Keratinocyte (primary cell): ENCODE measurements around the gene SMAD3. TPM values are rescaled to one million over a fixed set of nuclear protein-coding genes. Genes with fewer than 3 reads are reported as not detected.
A peak's percentile ranks its signal among the peaks of the same experiment; 100 is the strongest.

Source experiments
- DNase-seq: peaks from one replicate; pipeline ENCODE4 v3.0.0-alpha.2; 2011; ENCODE audit warnings: low read depth, missing footprints, low spot score
- FAIRE-seq: peaks from 2 replicates; lab custom pipeline; 2011; peaks lifted over from hg19 to GRCh38; lab: Jason Lieb, UNC
- H2AFZ ChIP-seq: 2 replicates; pipeline ENCODE4 v1.6.0; 2012; ENCODE audit warnings: low read length, control low read depth, inconsistent platforms; ENCODE audit not compliant: control insufficient read depth
- H3K27ac ChIP-seq: 2 replicates; pipeline ENCODE4 v1.5.1; 2011; ENCODE audit warnings: low read length; ENCODE audit not compliant: control insufficient read depth, insufficient read depth
- H3K27me3 ChIP-seq: 3 replicates; pipeline ENCODE4 v1.6.0; 2011; ENCODE audit warnings: low read length; ENCODE audit not compliant: control insufficient read depth, insufficient read depth; ENCODE audit errors: extremely low read depth
- H3K36me3 ChIP-seq, 2 experiments: 2 replicates in 1 of 2; 3 replicates in 1 of 2; pipeline ENCODE4 v1.5.1; 2011; ENCODE audit warnings: low read length in 2 of 2, mild to moderate bottlenecking in 1 of 2; ENCODE audit not compliant: control insufficient read depth in 2 of 2, insufficient read depth in 2 of 2; ENCODE audit errors: extremely low read depth in 1 of 2
- H3K4me1 ChIP-seq: 3 replicates; pipeline ENCODE4 v1.5.1; 2011; ENCODE audit warnings: low read length; ENCODE audit not compliant: control insufficient read depth, insufficient read depth; ENCODE audit errors: extremely low read depth
- H3K4me2 ChIP-seq: 3 replicates; pipeline ENCODE4 v1.6.0; 2011; ENCODE audit warnings: low read depth, low read length; ENCODE audit not compliant: control insufficient read depth, insufficient read depth; ENCODE audit errors: extremely low read depth
- H3K4me3 ChIP-seq, 3 experiments: fragments of 200-600 bp in 1 of 3; sonication (generic) in 1 of 3; 2 replicates in 2 of 3; 3 replicates in 1 of 3; pipeline ENCODE4 v1.5.1; 2011 to 2016; ENCODE audit warnings: low read length in 3 of 3, mild to moderate bottlenecking in 3 of 3, control low read depth in 2 of 3, inconsistent platforms in 1 of 3, low read depth in 1 of 3, mixed read lengths in 1 of 3, mixed run types in 1 of 3, moderate library complexity in 1 of 3; ENCODE audit not compliant: control insufficient read depth in 2 of 3, insufficient read depth in 2 of 3; ENCODE audit errors: extremely low read depth in 1 of 3
- H3K79me2 ChIP-seq: 2 replicates; pipeline ENCODE4 v1.6.0; 2012; ENCODE audit warnings: low read length; ENCODE audit not compliant: control insufficient read depth, insufficient read depth
- H3K9ac ChIP-seq: 3 replicates; pipeline ENCODE4 v1.6.0; 2011; ENCODE audit warnings: low read length; ENCODE audit not compliant: control insufficient read depth, insufficient read depth; ENCODE audit errors: extremely low read depth
- H3K9me1 ChIP-seq: 3 replicates; pipeline ENCODE4 v1.6.0; 2011; ENCODE audit warnings: low read length; ENCODE audit not compliant: control insufficient read depth, insufficient read depth; ENCODE audit errors: extremely low read depth
- H3K9me3 ChIP-seq: 2 replicates; pipeline ENCODE4 v1.5.1; 2012; ENCODE audit warnings: low read depth, low read length; ENCODE audit not compliant: control insufficient read depth
- H4K20me1 ChIP-seq: 3 replicates; pipeline ENCODE4 v1.6.0; 2011; ENCODE audit warnings: low read length; ENCODE audit not compliant: control insufficient read depth, insufficient read depth; ENCODE audit errors: extremely low read depth
- EZH2 ChIP-seq: IDR thresholded peaks from one replicate; pipeline ENCODE4 v1.6.1; 2012; ENCODE audit warnings: inconsistent platforms, mild to moderate bottlenecking, low read length, moderate library complexity
- dilution Hi-C: fragments of 300-500 bp; cut with MboI; formaldehyde crosslinking; loops from one replicate; pipeline ENCODE4 v1.7.0; 2020; ENCODE audit warnings: low sequenced_read_pairs; ENCODE audit not compliant: extremely low pct_ligation_motif_present
- polyA plus RNA-seq, 5 experiments: library from polyadenylated mRNA; depleted of rRNA in 3 of 5; stranded (reverse) in 3 of 5; stranded (forward) in 1 of 5; unstranded in 1 of 5; fragments of >200 nt; gene quantifications; 1 replicate in 1 of 5; 2 replicates in 3 of 5; 3 replicates in 1 of 5; pipeline versions ENCODE4 v1.2.1 to v1.2.3, GENCODE V29; 2011 to 2012; ENCODE audit warnings: missing spikeins in 2 of 5, low read depth in 1 of 5, low replicate concordance in 1 of 5
- TF ChIP-seq, protein P1 (sequence below), 3 experiments: IDR thresholded peaks in 1 of 3; conservative IDR thresholded peaks in 1 of 3; optimal IDR thresholded peaks in 1 of 3; 2 replicates in 2 of 3; 3 replicates in 1 of 3; pipeline versions ENCODE3 to v1.5.1; 2011; ENCODE audit warnings: low read length in 3 of 3, mild to moderate bottlenecking in 3 of 3, moderate library complexity in 2 of 3, control low read depth in 1 of 3, inconsistent platforms in 1 of 3; ENCODE audit not compliant: insufficient read depth in 2 of 3; ENCODE audit errors: extremely low read depth in 1 of 3

Gene SMAD3
- polyA plus RNA-seq, 1 donor (not counting 4 experiments of a cell fraction or from before 2014, with no cell fraction given): 33.7 TPM

- Histone ChIP-seq H3K79me2 (peaks cover 90% of the 10 kb centered on the region), H3K27ac (peak overlapping the region; percentile 32), H3K4me1 (peaks cover 86% of the 10 kb centered on the region), H3K27me3 (no peaks in the 10 kb centered on the region), H4K20me1 (peaks cover 17% of the 10 kb centered on the region), H3K9ac (peak overlapping the region; percentile 4), H3K9me3 (no peaks in the 10 kb centered on the region), H3K9me1 (peaks cover 4% of the 10 kb centered on the region), H3K36me3 (peaks cover 5 to 24% of the 10 kb centered on the region in 2 experiments), H3K4me3 (peak overlapping the region in 1 of 3 experiments; percentile 15), H2AFZ (no peak overlapping the region), H3K4me2 (peak overlapping the region; percentile 72)
- peak; percentile 32 for FAIRE-seq
- DNase-seq: peak; percentile 68
- dilution Hi-C loops: no loop called here
- TF ChIP-seq, protein P1, sequence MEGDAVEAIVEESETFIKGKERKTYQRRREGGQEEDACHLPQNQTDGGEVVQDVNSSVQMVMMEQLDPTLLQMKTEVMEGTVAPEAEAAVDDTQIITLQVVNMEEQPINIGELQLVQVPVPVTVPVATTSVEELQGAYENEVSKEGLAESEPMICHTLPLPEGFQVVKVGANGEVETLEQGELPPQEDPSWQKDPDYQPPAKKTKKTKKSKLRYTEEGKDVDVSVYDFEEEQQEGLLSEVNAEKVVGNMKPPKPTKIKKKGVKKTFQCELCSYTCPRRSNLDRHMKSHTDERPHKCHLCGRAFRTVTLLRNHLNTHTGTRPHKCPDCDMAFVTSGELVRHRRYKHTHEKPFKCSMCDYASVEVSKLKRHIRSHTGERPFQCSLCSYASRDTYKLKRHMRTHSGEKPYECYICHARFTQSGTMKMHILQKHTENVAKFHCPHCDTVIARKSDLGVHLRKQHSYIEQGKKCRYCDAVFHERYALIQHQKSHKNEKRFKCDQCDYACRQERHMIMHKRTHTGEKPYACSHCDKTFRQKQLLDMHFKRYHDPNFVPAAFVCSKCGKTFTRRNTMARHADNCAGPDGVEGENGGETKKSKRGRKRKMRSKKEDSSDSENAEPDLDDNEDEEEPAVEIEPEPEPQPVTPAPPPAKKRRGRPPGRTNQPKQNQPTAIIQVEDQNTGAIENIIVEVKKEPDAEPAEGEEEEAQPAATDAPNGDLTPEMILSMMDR (optimal IDR thresholded peaks at IDR 0.05 in 1 of 3, IDR thresholded peaks at IDR 0.05 in 1 of 3, conservative IDR thresholded peaks at IDR 0.05 in 1 of 3; ENCODE audit: extremely low read depth in 1 of 3, insufficient read depth in 2 of 3, low read length in 3 of 3): no peak
- TF ChIP-seq EZH2: no peak
These were observed 25.9 kb downstream of the SMAD3 start for GRCh38 chr15:67091071-67091979.

DNA sequence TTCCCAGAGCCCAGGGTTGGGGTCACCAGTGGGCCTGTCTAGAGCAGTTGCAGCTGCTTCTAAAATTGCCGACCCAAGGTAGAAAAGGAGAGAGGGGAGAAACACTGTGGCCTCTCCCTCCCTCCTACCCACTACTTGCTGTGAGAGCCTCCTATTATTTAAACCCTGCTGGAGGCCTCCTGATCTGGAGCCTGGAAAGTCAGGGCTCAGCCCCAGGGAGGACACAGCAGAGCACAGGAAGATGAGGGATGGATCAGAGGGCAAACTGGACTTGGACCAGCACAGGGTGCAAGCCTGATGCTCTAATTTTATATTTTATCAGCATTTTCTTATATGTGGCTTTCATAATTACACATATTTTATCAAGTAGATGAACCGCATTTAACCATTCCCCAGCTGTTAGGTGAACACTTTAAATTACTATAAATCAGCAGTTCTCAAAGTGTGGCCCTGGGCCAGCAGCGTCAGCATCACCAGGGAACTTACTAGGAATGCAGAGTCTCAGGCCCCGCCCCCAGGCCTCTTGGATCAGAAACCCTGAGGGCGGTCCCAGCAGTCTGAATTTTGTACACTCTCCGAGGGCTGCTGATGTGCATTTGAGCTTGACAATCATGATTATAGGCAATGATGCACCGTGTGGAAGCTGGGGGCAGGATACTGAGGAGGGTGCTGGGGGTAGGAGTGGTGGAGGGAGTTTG, 26.7 kb downstream of the SMAD3 start:
- dilution Hi-C loops: no loop called here
- Histone ChIP-seq H3K79me2 (peaks cover 90% of the 10 kb centered on the region), H3K9ac (peak overlapping the region; percentile 4), H3K9me1 (peaks cover 3% of the 10 kb centered on the region), H2AFZ (no peak overlapping the region), H3K27me3 (no peaks in the 10 kb centered on the region), H3K4me3 (no peak overlapping the region), H3K4me1 (peaks cover 86% of the 10 kb centered on the region), H3K4me2 (peak overlapping the region; percentile 72), H3K36me3 (peaks cover 3 to 27% of the 10 kb centered on the region in 2 experiments), H3K9me3 (no peaks in the 10 kb centered on the region), H4K20me1 (peaks cover 17% of the 10 kb centered on the region), H3K27ac (peak overlapping the region; percentile 32)
- FAIRE-seq (no peak), DNase-seq (no peak)
- TF ChIP-seq, protein P1 (optimal IDR thresholded peaks at IDR 0.05 in 1 of 3, IDR thresholded peaks at IDR 0.05 in 1 of 3, conservative IDR thresholded peaks at IDR 0.05 in 1 of 3; ENCODE audit: extremely low read depth in 1 of 3, insufficient read depth in 2 of 3, low read length in 3 of 3): no peak
- no peak for TF ChIP-seq EZH2
